Panc1 (cell line): ENCODE measurements around the gene CEMIP. TPM values are rescaled to one million over a fixed set of nuclear protein-coding genes. Genes with fewer than 3 reads are reported as not detected.

Experiments used
- ATAC-seq: fragments of 200-7000 bp; cut with Tn5 transposase; 2 replicates; pipeline ENCODE4 v1.9.1; 2020; ENCODE audit warnings: mild to moderate bottlenecking, moderate library complexity
- BruUV-seq: library from RNA; stranded (reverse); fragments of 400-500 nt; replicated peaks from 2 replicates; lab custom pipeline; 2021; lab: Mats Ljungman, UMichigan
- CTCF ChIA-PET: fragments of 300-600 bp; sonication (Branson Sonifier 250); formaldehyde crosslinking; loops from one replicate; lab custom pipeline; 2022; ENCODE audit warnings: antibody characterized with exemption; lab: Charles Lee
- POLR2A ChIA-PET: fragments of 300-600 bp; sonication (Branson Sonifier 250); formaldehyde crosslinking; loops from one replicate; lab custom pipeline; 2022; ENCODE audit warnings: antibody characterized with exemption; lab: Charles Lee
- DNase-seq: peaks from one replicate; pipeline ENCODE4 v3.0.0-alpha.2; 2010; ENCODE audit warnings: low read depth, low spot score
- H3K27ac ChIP-seq: 2 replicates; pipeline ENCODE4 v1.5.1; 2011; ENCODE audit warnings: mild to moderate bottlenecking, low read length, inconsistent platforms
- H3K27me3 ChIP-seq: fragments of 200-500 bp; sonication (Bioruptor generic); 2 replicates; pipeline ENCODE4 v1.6.0; 2014; ENCODE audit warnings: low read length, inconsistent platforms; ENCODE audit not compliant: control insufficient read depth, insufficient read depth
- H3K36me3 ChIP-seq: fragments of 200-500 bp; sonication (Bioruptor generic); 2 replicates; pipeline ENCODE4 v1.5.1; 2014; ENCODE audit warnings: inconsistent platforms, mild to moderate bottlenecking, low read length, moderate library complexity; ENCODE audit not compliant: control insufficient read depth, insufficient read depth
- H3K4me1 ChIP-seq: 2 replicates; pipeline ENCODE4 v1.5.1; 2011; ENCODE audit warnings: inconsistent platforms, mild to moderate bottlenecking, low read length, moderate library complexity; ENCODE audit not compliant: control insufficient read depth, insufficient read depth
- H3K4me3 ChIP-seq, 2 experiments: 2 replicates each; pipeline ENCODE4 v1.5.1; 2011 to 2012; ENCODE audit warnings: low read depth in 2 of 2, low read length in 2 of 2, mild to moderate bottlenecking in 2 of 2, inconsistent platforms in 1 of 2, moderate library complexity in 1 of 2
- H3K9me3 ChIP-seq: fragments of 200-500 bp; sonication (Bioruptor generic); 2 replicates; pipeline ENCODE4 v1.5.1; 2014; ENCODE audit warnings: low read depth, mild to moderate bottlenecking, inconsistent platforms, low read length, moderate library complexity; ENCODE audit not compliant: control insufficient read depth, insufficient read depth
- POLR2AphosphoS5 ChIP-seq: IDR thresholded peaks from 2 replicates; pipeline ENCODE4 v1.6.1; 2012; ENCODE audit warnings: mild to moderate bottlenecking, low read depth, low read length, moderate library complexity
- SIN3A ChIP-seq: IDR thresholded peaks from 2 replicates; pipeline ENCODE4 v1.6.1; 2012; ENCODE audit warnings: low read depth, mild to moderate bottlenecking, low read length, moderate library complexity, borderline replicate concordance; ENCODE audit not compliant: insufficient read depth
- TCF7L2 ChIP-seq: IDR thresholded peaks from 2 replicates; pipeline ENCODE4 v1.6.1; 2011; ENCODE audit warnings: mild to moderate bottlenecking, low read depth, low read length, inconsistent platforms
- in situ Hi-C: cut with HindIII; loops from 2 replicates; pipeline ENCODE4 v1.10.0; 2016; ENCODE audit warnings: low sequenced_read_pairs, low pct_unique_long_range_greater_than_20kb
- intact Hi-C: fragments of 100-400 bp; cut with micrococcal nuclease; formaldehyde crosslinking; loops from one replicate; pipeline ENCODE4 v1.10.0; 2022; ENCODE audit not compliant: unreplicated experiment
- total RNA-seq: library from RNA; stranded (reverse); gene quantifications from one replicate; pipeline ENCODE4 v1.2.1, GENCODE V29; 2021; ENCODE audit not compliant: unreplicated experiment
- TF ChIP-seq, protein P1 (sequence below): fragments of 450-650 bp; IDR thresholded peaks from 2 replicates; pipeline ENCODE4 v1.5.1; 2017; ENCODE audit warnings: mild to moderate bottlenecking
- TF ChIP-seq, protein P2 (sequence below), 2 experiments: IDR thresholded peaks; 2 replicates each; pipeline ENCODE4 v1.6.1; 2011 to 2012; ENCODE audit warnings: low read depth in 2 of 2, control low read depth in 1 of 2, low read length in 1 of 2, mild to moderate bottlenecking in 1 of 2, moderate library complexity in 1 of 2; ENCODE audit not compliant: insufficient read depth in 1 of 2

Gene CEMIP
- total RNA-seq, 1 experiment from 2014 or later = 0.46 TPM

DNA sequence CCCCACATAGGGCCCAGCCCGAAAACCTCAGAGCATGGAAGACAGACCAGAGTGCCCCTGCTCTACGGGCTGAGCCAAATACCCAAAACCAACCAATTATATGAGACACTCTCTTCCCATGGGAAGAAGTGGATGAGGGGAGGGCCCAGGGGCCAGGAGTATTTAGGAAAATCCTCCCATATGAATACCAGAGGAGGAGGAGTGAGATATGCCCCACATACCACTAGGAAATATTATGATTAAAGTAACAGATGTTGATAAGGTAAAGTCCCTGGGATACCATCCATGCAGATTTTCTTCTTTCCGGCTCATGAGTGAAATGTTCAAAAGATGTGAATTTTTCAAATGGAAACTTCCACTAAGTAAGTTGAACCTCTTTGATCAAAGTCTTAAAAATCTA is 160.0 kb downstream of the CEMIP start:
- Histone ChIP-seq H3K27ac (no peak overlapping the region), H3K4me3 (no peak overlapping the region), H3K9me3 (no peaks in the 10 kb centered on the region), H3K27me3 (no peaks in the 10 kb centered on the region), H3K4me1 (no peaks in the 10 kb centered on the region), H3K36me3 (no peaks in the 10 kb centered on the region)
- TF ChIP-seq, protein P1, sequence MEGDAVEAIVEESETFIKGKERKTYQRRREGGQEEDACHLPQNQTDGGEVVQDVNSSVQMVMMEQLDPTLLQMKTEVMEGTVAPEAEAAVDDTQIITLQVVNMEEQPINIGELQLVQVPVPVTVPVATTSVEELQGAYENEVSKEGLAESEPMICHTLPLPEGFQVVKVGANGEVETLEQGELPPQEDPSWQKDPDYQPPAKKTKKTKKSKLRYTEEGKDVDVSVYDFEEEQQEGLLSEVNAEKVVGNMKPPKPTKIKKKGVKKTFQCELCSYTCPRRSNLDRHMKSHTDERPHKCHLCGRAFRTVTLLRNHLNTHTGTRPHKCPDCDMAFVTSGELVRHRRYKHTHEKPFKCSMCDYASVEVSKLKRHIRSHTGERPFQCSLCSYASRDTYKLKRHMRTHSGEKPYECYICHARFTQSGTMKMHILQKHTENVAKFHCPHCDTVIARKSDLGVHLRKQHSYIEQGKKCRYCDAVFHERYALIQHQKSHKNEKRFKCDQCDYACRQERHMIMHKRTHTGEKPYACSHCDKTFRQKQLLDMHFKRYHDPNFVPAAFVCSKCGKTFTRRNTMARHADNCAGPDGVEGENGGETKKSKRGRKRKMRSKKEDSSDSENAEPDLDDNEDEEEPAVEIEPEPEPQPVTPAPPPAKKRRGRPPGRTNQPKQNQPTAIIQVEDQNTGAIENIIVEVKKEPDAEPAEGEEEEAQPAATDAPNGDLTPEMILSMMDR = no peak
- TF ChIP-seq POLR2AphosphoS5 = no peak
- TF ChIP-seq, protein P2, sequence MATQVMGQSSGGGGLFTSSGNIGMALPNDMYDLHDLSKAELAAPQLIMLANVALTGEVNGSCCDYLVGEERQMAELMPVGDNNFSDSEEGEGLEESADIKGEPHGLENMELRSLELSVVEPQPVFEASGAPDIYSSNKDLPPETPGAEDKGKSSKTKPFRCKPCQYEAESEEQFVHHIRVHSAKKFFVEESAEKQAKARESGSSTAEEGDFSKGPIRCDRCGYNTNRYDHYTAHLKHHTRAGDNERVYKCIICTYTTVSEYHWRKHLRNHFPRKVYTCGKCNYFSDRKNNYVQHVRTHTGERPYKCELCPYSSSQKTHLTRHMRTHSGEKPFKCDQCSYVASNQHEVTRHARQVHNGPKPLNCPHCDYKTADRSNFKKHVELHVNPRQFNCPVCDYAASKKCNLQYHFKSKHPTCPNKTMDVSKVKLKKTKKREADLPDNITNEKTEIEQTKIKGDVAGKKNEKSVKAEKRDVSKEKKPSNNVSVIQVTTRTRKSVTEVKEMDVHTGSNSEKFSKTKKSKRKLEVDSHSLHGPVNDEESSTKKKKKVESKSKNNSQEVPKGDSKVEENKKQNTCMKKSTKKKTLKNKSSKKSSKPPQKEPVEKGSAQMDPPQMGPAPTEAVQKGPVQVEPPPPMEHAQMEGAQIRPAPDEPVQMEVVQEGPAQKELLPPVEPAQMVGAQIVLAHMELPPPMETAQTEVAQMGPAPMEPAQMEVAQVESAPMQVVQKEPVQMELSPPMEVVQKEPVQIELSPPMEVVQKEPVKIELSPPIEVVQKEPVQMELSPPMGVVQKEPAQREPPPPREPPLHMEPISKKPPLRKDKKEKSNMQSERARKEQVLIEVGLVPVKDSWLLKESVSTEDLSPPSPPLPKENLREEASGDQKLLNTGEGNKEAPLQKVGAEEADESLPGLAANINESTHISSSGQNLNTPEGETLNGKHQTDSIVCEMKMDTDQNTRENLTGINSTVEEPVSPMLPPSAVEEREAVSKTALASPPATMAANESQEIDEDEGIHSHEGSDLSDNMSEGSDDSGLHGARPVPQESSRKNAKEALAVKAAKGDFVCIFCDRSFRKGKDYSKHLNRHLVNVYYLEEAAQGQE (IDR thresholded peaks at IDR 0.05; ENCODE audit: insufficient read depth in 1 of 2, low read depth in 2 of 2, low read length in 1 of 2) = no peak
- no peak for TF ChIP-seq SIN3A
- no peak for TF ChIP-seq TCF7L2
- intact Hi-C loops (no loop called here), in situ Hi-C loops (no loop called here)
- ChIA-PET CTCF (no interaction called here), POLR2A (no interaction called here)
- no TSS peak for BruUV-seq
- DNase-seq (no peak), ATAC-seq (no peak)

DNA sequence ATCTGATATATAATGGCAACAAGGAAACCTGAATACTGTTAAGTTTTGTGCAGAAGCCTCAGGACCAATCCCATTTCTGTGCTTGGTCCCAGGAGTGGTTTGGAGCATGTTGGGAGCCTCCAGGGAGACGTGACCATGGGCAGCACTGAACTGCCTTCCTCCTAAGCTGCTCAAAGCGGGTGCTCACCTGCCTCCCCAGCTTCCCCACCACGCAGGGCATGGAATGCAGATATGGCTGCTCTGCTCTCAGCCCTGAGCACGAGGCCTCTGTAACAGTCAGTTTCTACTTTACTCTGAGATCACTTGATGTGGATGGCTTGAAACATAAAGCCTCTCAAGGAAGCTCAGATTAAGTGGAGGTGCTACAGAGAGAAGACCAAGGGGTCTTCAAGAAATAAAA is 161.2 kb downstream of the CEMIP start:
- BruUV-seq = no TSS peak
- CTCF ChIA-PET = no interaction called here
- TF ChIP-seq TCF7L2 = no peak
- TF ChIP-seq, protein P2 (IDR thresholded peaks at IDR 0.05; ENCODE audit: insufficient read depth in 1 of 2, low read depth in 2 of 2, low read length in 1 of 2) = no peak
- TF ChIP-seq, protein P1 = no peak
- TF ChIP-seq SIN3A = no peak
- TF ChIP-seq POLR2AphosphoS5 = no peak
- no peaks in the 10 kb centered on the region for H3K36me3 ChIP-seq
- in situ Hi-C loops = no loop called here
- ATAC-seq = no peak
- no peaks in the 10 kb centered on the region for H3K9me3 ChIP-seq
- no peaks in the 10 kb centered on the region for H3K27me3 ChIP-seq
- intact Hi-C loops = no loop called here
- POLR2A ChIA-PET = no interaction called here
- no peak overlapping the region for H3K4me3 ChIP-seq
- H3K4me1 ChIP-seq = no peaks in the 10 kb centered on the region
- DNase-seq = no peak
- no peak overlapping the region for H3K27ac ChIP-seq
